Measurements from ENCODE around the gene CDK11B.
"Not testable (repeated sequence)": the region's sequence is repeated elsewhere in the genome, so short reads cannot be mapped to it uniquely, and the experiment has no call there.

DNA sequence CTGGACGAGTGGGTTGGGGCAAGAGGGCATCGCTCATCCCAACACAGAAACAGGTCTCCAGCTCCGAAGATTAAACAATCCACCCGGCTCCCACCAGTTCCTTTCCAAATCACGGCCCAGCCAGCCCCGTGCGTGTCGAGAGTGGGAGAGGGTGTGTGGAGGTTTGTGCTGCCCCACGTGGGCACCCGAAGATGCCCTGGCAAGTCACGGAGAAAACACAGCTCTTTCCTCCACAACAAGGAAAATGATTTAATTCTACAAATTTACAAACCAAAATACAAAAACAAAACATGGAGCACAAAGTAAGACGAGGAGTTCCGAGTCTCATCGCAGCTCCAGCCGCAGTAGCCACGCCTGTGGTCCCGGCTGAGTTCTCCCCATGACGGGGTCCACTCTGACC, 43.7 kb upstream of the CDK11B start:
- TF ChIP-seq, protein P1, sequence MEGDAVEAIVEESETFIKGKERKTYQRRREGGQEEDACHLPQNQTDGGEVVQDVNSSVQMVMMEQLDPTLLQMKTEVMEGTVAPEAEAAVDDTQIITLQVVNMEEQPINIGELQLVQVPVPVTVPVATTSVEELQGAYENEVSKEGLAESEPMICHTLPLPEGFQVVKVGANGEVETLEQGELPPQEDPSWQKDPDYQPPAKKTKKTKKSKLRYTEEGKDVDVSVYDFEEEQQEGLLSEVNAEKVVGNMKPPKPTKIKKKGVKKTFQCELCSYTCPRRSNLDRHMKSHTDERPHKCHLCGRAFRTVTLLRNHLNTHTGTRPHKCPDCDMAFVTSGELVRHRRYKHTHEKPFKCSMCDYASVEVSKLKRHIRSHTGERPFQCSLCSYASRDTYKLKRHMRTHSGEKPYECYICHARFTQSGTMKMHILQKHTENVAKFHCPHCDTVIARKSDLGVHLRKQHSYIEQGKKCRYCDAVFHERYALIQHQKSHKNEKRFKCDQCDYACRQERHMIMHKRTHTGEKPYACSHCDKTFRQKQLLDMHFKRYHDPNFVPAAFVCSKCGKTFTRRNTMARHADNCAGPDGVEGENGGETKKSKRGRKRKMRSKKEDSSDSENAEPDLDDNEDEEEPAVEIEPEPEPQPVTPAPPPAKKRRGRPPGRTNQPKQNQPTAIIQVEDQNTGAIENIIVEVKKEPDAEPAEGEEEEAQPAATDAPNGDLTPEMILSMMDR (IDR thresholded peaks at IDR 0.05), result not testable (repeated sequence)
- not testable (repeated sequence) for TF ChIP-seq EZH2 (IDR thresholded peaks at IDR 0.05; ENCODE audit: borderline replicate concordance, insufficient read depth, low read depth, low read length, poor library complexity, severe bottlenecking)

Measured in B cell (primary cell).